ENCODE results near the gene SLC6A4.
"Not testable (repeated sequence)": the region's sequence is repeated elsewhere in the genome, so short reads cannot be mapped to it uniquely, and the experiment has no call there.

Gene SLC6A4

DNA sequence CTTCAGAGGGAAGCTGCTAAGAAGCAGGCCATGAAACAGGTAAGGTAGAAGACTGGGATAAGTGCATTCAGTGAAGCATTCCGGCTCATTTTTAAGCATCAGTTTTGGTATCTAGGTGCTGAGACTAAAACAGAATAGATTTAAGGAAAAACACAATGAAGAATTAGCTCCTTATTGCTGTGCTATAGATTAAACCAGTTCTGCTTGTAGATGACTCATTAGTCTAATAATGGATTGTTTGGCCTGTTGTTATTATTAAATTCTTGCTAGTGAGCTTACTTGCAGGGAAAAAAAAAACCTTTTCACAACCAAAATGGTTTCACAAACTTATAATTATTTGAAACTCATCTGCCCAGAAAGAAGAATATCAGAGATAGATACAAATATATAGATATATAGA, 62.9 kb downstream of the SLC6A4 start:
- no peak for DNase-seq (ENCODE audit: low read depth, low spot score)

DNA sequence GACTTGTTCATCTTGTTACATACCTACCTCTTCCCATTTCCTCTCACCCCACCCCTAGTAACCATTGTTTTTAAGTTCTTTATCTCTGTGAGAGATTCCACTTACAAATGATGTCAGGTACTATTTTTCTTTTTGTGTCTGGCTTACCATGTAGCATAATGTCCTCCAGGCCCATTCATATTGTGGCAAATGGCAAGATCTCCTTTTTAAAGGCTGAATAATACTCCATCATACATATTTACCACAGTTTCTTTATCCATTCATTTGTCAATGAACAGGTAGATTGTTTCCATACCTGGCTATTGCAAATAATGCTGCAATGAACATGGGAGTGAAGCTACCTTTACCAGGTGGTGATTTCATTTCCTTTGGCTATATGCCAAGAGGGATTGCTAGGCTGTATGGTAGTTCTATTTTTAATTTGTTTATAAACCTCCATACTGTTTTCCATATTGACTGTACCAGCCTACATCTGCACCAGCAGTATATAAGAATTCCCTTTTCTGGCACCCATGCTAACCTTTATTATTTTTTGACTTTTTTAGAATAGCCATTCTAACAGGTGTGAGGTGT, 65.0 kb downstream of the SLC6A4 start:
- DNase-seq (ENCODE audit: low read depth, low spot score) = no peak

DNA sequence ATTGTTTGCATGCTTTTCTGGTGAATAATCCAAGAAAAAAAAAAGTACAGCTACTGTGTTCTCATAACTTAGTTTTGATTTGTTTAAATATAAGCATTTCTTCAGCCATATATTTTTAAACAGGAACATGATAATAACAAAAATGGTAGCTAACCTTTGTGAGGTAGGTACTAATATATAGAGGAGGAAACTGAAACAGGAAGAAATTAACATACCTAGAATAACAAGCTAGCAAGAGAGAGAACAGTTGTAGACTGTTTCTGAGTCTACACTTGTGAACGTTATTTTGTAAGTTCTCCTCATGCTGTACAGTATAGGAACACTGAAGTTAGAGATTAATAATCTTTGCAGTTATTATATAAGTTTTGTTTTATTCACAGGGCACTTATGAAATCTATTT, 69.5 kb downstream of the SLC6A4 start:
- no peak for DNase-seq (ENCODE audit: low read depth, low spot score)

DNA sequence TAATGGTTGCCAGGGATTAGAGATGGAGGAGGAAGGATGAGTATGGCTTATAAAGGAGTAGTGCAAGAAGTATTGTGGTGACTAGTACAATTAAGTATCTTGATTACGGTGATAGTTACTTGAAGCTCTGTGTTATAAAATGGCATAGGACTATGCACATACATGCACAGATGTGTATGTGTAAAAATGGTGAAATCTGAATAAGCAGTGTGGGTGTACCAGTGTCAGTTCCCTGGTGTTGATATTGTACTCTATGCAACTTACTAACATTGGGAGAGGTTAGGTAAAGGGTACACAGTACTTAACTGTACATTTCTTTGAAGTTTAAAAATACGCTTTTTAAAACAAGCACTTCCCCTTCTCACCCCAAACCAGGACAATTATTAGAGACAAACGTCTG, 70.3 kb downstream of the SLC6A4 start:
- no peak for DNase-seq (ENCODE audit: low read depth, low spot score)

DNA sequence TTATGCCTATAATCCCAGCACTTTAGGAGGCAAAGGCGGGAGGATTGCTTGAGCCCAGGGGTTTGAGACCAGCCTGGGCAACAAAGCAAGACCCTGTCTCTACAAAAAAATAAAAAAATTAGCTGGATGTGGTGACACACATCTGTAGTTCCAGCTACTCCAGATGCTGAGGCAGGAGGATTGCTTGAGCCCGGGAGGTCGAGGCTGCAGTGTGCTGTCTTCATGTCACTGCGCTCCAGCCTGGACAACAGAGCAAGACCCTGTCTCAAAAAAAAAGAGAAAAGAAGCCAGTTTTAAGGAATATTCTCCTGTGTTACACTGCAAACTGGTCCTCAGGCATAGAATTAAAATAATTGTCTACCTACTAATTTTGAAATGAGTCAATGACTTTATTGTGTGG, 71.0 kb downstream of the SLC6A4 start:
- DNase-seq (ENCODE audit: low read depth, low spot score) = no peak

DNA sequence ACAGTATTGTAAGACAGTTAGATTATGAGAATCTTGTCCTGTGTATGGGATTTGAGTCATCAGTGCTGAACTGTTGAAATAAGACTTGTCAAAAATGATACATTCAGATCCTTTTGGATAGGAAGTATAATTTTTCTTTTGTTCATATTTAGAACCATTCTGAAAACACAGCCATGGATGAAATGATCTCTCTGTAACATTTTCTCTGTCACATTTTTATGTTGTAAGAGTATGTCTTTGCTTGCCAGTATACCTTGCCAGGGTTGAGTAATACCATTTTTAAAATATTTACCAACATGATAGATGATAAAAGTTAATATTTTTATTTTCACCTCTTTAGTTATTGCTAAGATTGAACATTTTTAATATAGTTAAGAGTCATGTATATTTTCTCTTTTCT, 73.9 kb downstream of the SLC6A4 start:
- DNase-seq (ENCODE audit: low read depth, low spot score) = no peak

DNA sequence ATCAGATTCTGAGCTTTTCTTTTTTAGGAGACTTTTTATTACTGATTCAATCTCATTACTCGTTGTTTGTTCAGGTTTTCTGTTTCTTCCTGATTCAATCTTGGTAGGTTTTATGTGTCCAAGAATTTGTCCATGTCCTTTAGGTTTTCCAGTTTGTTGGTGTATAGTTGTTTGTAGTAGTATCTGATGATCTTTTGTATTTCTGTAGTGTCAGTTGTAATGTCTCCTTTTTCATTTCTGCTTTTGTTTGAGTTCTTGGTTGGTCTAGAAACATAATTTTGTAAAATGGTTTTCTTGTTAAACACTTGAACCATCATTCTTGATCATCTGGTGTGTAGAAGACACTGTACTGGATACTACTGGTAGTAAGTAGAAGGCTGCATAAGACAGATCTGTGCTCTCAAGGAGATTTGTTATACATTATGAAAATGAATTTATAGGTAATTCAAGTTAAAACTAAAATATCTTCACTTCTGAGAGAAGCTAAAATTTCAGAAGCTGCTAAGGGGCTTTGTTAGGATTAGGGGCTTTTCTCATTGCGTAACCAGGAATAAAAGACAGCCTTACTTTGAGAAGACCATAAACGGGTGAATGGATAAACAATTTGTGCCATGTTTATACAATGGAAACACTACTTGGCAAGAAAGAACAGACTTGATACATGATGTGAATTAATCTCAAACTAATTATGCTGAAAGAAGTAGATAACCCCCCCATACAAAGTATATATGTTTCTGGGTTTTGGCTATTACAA, 74.9 kb downstream of the SLC6A4 start:
- no peak for DNase-seq (ENCODE audit: low read depth, low spot score)

DNA sequence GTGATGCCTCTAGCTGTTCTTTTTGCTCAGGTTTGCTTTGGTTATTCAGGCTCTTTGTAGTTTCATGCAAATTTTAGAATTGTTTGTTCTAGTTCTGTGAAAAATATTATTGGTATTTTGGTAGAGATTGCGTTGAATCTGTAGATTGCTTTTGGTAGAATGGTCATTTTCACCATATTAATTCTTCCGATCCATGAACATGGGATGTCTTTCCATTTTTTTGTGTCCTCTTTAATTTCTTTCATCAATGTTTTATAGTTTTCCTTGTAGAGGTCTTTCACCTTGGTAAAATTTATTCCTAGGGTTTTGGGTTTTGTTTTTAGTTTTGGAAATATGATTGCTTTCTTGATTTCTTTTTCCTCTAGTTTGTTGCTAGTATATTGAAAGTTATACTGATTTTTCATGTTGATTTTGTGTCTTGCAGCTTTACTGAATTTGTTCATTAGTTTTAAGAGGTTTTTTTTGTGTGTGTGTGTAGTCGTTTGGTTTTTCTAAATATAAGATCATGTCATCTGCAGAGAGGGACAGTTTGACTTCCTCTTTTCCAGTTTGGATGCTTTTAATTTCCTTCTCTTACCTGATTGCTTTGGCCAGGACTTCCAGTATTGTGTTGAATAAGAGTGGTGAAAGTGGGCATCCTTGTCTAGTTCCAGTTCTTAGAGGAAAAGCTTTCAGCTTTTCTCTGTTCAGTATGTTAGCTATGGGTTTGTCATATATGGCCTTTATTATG, 76.4 kb downstream of the SLC6A4 start:
- no peak for DNase-seq (ENCODE audit: low read depth, low spot score)

DNA sequence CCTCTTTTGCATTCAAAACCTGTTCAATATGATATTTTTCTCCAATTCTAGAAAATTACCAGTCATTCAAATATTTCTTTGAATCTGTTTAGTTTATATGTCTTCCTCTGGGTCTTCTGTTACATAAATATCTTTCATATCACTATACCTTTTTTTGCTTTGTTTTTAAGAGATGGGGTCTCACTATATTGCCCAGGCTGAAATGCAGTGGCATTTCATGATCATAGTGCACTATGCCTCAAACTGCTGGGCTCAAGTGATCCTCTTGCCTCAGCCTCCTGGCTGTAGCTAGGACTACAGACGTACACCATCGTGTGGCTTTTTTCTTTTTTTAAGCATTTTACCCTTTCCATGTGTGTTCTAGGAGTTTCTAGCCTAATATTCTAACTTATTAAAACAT, 80.1 kb downstream of the SLC6A4 start:
- no peak for DNase-seq (ENCODE audit: low read depth, low spot score)

DNA sequence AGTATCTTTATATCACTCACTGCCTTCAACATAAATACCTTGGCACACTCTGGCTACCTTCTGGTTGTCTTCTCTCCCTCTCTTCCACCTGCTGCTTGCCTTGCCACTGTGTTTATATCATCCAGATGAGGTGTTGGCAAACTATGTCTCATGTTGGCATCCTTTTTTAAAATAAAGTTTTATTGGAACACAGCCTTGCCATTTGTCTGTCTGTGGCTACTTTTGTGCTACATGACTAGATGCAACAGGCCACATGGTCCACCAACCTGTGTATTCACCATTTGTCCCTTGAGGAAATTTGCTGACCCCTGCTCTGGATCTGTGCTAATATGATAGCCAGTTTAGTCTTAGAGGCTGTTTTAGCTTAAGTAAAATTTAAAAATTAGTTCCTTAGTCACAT, 82.0 kb downstream of the SLC6A4 start:
- no peak for DNase-seq (ENCODE audit: low read depth, low spot score)

DNA sequence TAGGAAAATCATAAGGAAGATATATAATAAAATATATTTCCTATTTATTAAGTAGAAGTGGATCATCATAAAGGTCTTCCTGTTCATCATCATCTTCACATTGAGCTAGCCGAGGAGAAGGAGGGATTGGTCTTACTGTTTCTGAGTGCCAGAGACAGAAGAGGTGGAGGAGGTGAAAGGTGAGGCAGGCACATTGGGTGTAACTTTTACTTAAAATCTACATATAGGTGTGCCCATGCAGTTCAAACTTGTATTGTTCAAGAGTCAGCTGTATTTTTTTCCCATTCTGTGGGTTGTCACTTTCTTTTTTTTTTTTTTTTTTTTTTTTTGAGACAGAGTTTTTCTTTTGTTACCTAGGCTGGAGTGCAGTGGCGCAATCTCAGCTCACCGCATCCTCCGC, 84.0 kb downstream of the SLC6A4 start:
- no peak for DNase-seq (ENCODE audit: low read depth, low spot score)

DNA sequence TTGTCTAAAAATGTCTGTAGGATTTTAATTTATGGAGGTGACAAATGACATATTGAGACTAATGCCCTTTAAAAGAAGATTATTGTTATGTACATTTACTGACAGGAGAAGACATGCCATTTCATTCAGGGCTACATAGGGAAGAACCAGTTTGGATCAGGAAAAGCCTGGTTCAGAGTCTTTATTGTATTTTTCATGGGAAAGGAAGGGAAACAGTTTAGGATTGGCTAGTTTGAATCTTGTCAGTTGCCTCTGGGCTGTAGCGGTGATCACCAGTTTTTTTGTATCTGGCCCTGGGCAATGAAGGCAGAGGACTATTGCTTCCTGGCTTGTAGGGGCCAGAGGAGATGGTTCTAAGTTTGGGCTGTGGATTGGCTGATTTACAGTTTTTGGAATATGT, 87.1 kb downstream of the SLC6A4 start:
- no peak for DNase-seq (ENCODE audit: low read depth, low spot score)

DNA sequence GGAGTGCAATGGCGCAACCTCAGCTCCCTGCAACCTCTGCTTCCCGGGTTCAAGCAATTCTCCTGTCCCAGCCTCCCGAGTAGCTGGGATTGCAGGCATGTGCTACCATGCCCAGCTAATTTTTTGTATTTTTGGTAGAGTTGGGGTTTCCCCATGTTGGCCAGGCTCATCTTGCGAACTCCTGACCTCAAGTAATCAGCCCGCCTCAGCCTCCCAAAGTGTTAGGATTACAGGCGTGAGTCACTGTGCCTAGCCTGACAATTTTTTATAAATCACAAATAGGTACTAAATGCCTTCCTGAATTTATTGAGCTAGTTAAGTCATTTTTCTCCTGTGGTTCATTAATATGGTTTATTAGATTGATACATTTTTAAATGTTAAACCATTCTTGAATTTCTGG, 87.6 kb downstream of the SLC6A4 start:
- not testable (repeated sequence) for DNase-seq (ENCODE audit: low read depth, low spot score)
